ENCODE results near the gene PIM2.
"Not testable (repeated sequence)": the region's sequence is repeated elsewhere in the genome, so short reads cannot be mapped to it uniquely, and the experiment has no call there.

DNA sequence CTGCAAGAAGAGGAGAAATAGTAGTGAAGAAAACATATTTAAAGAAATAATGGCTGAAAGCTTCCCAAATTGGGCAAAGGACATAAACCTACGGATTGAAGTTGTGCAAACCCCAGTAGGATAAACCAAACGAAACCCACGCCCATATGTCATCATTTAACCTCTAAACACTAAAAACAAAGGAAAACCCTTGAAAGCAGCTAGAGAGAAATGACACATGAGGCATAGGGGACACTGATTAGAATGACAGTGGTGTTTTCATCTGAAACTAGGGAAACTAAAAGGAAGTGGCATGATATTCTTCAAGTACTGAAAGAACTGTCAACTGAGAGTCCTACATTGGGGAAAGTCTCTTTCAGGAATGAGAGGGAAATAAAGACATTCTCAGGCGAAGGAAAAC lies 41.9 kb downstream of the PIM2 start:
- not testable (repeated sequence) for TF ChIP-seq ZNF384 (IDR thresholded peaks at IDR 0.05); FOXA1 (IDR thresholded peaks at IDR 0.05); CTBP1 (IDR thresholded peaks at IDR 0.05; ENCODE audit: borderline replicate concordance); NFRKB (IDR thresholded peaks at IDR 0.05); ARNT (IDR thresholded peaks at IDR 0.05); SUZ12 (IDR thresholded peaks at IDR 0.05); ELF4 (IDR thresholded peaks at IDR 0.05)
- TF ChIP-seq, protein P1, sequence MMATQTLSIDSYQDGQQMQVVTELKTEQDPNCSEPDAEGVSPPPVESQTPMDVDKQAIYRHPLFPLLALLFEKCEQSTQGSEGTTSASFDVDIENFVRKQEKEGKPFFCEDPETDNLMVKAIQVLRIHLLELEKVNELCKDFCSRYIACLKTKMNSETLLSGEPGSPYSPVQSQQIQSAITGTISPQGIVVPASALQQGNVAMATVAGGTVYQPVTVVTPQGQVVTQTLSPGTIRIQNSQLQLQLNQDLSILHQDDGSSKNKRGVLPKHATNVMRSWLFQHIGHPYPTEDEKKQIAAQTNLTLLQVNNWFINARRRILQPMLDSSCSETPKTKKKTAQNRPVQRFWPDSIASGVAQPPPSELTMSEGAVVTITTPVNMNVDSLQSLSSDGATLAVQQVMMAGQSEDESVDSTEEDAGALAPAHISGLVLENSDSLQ (IDR thresholded peaks at IDR 0.05) = not testable (repeated sequence)
